IMR-90 (cell line): ENCODE measurements around the gene FGF6. TPM values are rescaled to one million over a fixed set of nuclear protein-coding genes. Genes with fewer than 3 reads are reported as not detected.

ENCODE experiments used
- ATAC-seq: fragments of 200-7000 bp; cut with Tn5 transposase; 2 replicates; pipeline ENCODE4 v1.9.1; 2020; ENCODE audit warnings: low read depth, mild to moderate bottlenecking, moderate library complexity
- BruUV-seq: library from RNA; stranded (reverse); fragments of 400-500 nt; replicated peaks from 2 replicates; lab custom pipeline; 2021; lab: Mats Ljungman, UMichigan
- CTCF ChIA-PET: fragments of 300-600 bp; formaldehyde crosslinking; extraction: SDS; loops from one replicate; lab custom pipeline; 2021; ENCODE audit warnings: antibody characterized with exemption; lab: Yijun Ruan, JAX
- POLR2A ChIA-PET: fragments of 300-600 bp; sonication (Branson Sonifier 250); formaldehyde crosslinking; loops from one replicate; lab custom pipeline; 2022; ENCODE audit warnings: antibody characterized with exemption; ENCODE audit not compliant: unreplicated experiment; lab: Charles Lee
- DNase-seq: peaks from one replicate; pipeline ENCODE4 v3.0.0; 2013
- H2AFZ ChIP-seq: replicated peaks from 2 replicates; pipeline ENCODE3; 2013; ENCODE audit warnings: low read length, mild to moderate bottlenecking; ENCODE audit not compliant: poor library complexity
- H2AK5ac ChIP-seq: 2 replicates; pipeline ENCODE4 v1.6.1; 2013; ENCODE audit warnings: low read depth, low read length, inconsistent platforms
- H2AK9ac ChIP-seq: replicated peaks from 2 replicates; pipeline ENCODE3; 2013; ENCODE audit warnings: mild to moderate bottlenecking, low read depth, low read length, moderate library complexity; ENCODE audit not compliant: poor library complexity
- H2BK120ac ChIP-seq: 2 replicates; pipeline ENCODE4 v1.6.1; 2013; ENCODE audit warnings: low read depth, low read length, inconsistent platforms
- H2BK15ac ChIP-seq: 3 replicates; pipeline ENCODE4 v1.6.1; 2013; ENCODE audit warnings: low read depth, low read length, inconsistent platforms
- H2BK20ac ChIP-seq: 2 replicates; pipeline ENCODE4 v1.6.1; 2013; ENCODE audit warnings: low read depth, mild to moderate bottlenecking, inconsistent platforms, low read length, moderate library complexity
- H2BK5ac ChIP-seq: 2 replicates; pipeline ENCODE4 v1.6.1; 2013; ENCODE audit warnings: mild to moderate bottlenecking, low read depth, low read length, inconsistent platforms; ENCODE audit not compliant: poor library complexity, severe bottlenecking
- H3K14ac ChIP-seq: replicated peaks from 2 replicates; pipeline ENCODE4 v1.6.1; 2013; ENCODE audit warnings: low read depth, low read length, inconsistent platforms
- H3K18ac ChIP-seq: 2 replicates; pipeline ENCODE4 v1.6.1; 2013; ENCODE audit warnings: low read depth, low read length, control low read depth
- H3K23ac ChIP-seq: 2 replicates; pipeline ENCODE4 v1.6.1; 2013; ENCODE audit warnings: low read depth, low read length, inconsistent platforms
- H3K27ac ChIP-seq: 2 replicates; pipeline ENCODE4 v1.5.1; 2013; ENCODE audit warnings: mild to moderate bottlenecking, control low read depth, low read length; ENCODE audit not compliant: insufficient read depth
- H3K27me3 ChIP-seq: 2 replicates; pipeline ENCODE4 v1.6.1; 2013; ENCODE audit warnings: low read length; ENCODE audit not compliant: control insufficient read depth, insufficient read depth
- H3K36me3 ChIP-seq: 2 replicates; pipeline ENCODE4 v1.6.1; 2013; ENCODE audit warnings: low read length, mixed read lengths; ENCODE audit not compliant: control insufficient read depth, insufficient read depth
- H3K4ac ChIP-seq: 2 replicates; pipeline ENCODE4 v1.6.1; 2013; ENCODE audit warnings: low read depth, low read length, inconsistent platforms
- H3K4me1 ChIP-seq: 2 replicates; pipeline ENCODE4 v1.6.1; 2013; ENCODE audit warnings: low read length, mixed read lengths; ENCODE audit not compliant: control insufficient read depth, insufficient read depth
- H3K4me2 ChIP-seq: 2 replicates; pipeline ENCODE4 v1.6.1; 2013; ENCODE audit warnings: low read depth, mild to moderate bottlenecking, control low read depth, low read length, moderate library complexity
- H3K4me3 ChIP-seq: 2 replicates; pipeline ENCODE4 v1.5.1; 2013; ENCODE audit warnings: low read depth, mild to moderate bottlenecking, control low read depth, low read length, moderate library complexity; ENCODE audit not compliant: insufficient read depth
- H3K56ac ChIP-seq: 2 replicates; pipeline ENCODE4 v1.6.1; 2013; ENCODE audit warnings: low read length, inconsistent platforms; ENCODE audit not compliant: insufficient read depth; ENCODE audit errors: extremely low read depth
- H3K79me1 ChIP-seq, 2 experiments: 2 replicates each; pipeline ENCODE4 v1.6.1; 2013; ENCODE audit warnings: low read length in 2 of 2, inconsistent platforms in 1 of 2, low read depth in 1 of 2
- H3K9ac ChIP-seq: 2 replicates; pipeline ENCODE4 v1.6.1; 2013; ENCODE audit warnings: low read depth, low read length, control low read depth
- H3K9me1 ChIP-seq: 2 replicates; pipeline ENCODE4 v1.6.1; 2013; ENCODE audit warnings: low read length, inconsistent platforms; ENCODE audit not compliant: insufficient read depth
- H3K9me3 ChIP-seq: 2 replicates; pipeline ENCODE4 v1.6.1; 2013; ENCODE audit warnings: low read length; ENCODE audit not compliant: control insufficient read depth, insufficient read depth
- H4K20me1 ChIP-seq: 2 replicates; pipeline ENCODE4 v1.6.1; 2013; ENCODE audit warnings: low read length, inconsistent platforms; ENCODE audit not compliant: insufficient read depth
- H4K5ac ChIP-seq: 2 replicates; pipeline ENCODE4 v1.6.1; 2013; ENCODE audit warnings: mild to moderate bottlenecking, low read depth, low read length, control low read depth
- H4K8ac ChIP-seq, 2 experiments: 2 replicates each; pipeline ENCODE4 v1.6.1; 2013; ENCODE audit warnings: low read depth in 2 of 2, low read length in 2 of 2, control low read depth in 1 of 2, inconsistent platforms in 1 of 2
- H4K91ac ChIP-seq: 2 replicates; pipeline ENCODE4 v1.6.1; 2013; ENCODE audit warnings: low read depth, low read length, inconsistent platforms; ENCODE audit not compliant: insufficient read depth
- BHLHE40 ChIP-seq: fragments of 150-350 bp; IDR thresholded peaks from 2 replicates; pipeline ENCODE4 v1.6.1; 2016; ENCODE audit warnings: mild to moderate bottlenecking, low read depth, low read length
- CEBPB ChIP-seq: IDR thresholded peaks from 2 replicates; pipeline ENCODE4 v1.6.1; 2012; ENCODE audit warnings: low read depth, low read length, improper control_type of control experiment
- CHD1 ChIP-seq: IDR thresholded peaks from 2 replicates; pipeline ENCODE4 v1.6.1; 2012; ENCODE audit warnings: low read depth, low read length, improper control_type of control experiment
- CTCF ChIP-seq: conservative IDR thresholded peaks from 2 replicates; pipeline ENCODE4 v1.5.1; 2012; ENCODE audit warnings: mild to moderate bottlenecking, low read depth, low read length, improper control_type of control experiment
- ELK1 ChIP-seq: fragments of 150-350 bp; IDR thresholded peaks from 2 replicates; pipeline ENCODE4 v1.6.1; 2016; ENCODE audit warnings: low read depth, mild to moderate bottlenecking, low read length, moderate library complexity, borderline replicate concordance
- FOS ChIP-seq: fragments of 150-350 bp; IDR thresholded peaks from 2 replicates; pipeline ENCODE4 v1.6.1; 2016; ENCODE audit warnings: low read depth, low read length
- MAFK ChIP-seq: IDR thresholded peaks from 2 replicates; pipeline ENCODE4 v1.6.1; 2012; ENCODE audit warnings: low read depth, low read length, improper control_type of control experiment
- MAZ ChIP-seq: IDR thresholded peaks from 2 replicates; pipeline ENCODE4 v1.6.1; 2012; ENCODE audit warnings: low read depth, mild to moderate bottlenecking, low read length, improper control_type of control experiment, moderate library complexity, borderline replicate concordance
- MXI1 ChIP-seq: IDR thresholded peaks from 2 replicates; pipeline ENCODE4 v1.6.1; 2012; ENCODE audit warnings: low read depth, mild to moderate bottlenecking, low read length, moderate library complexity, borderline replicate concordance
- NFE2L2 ChIP-seq: fragments of 150-350 bp; IDR thresholded peaks from 2 replicates; pipeline ENCODE4 v1.6.1; 2016; ENCODE audit warnings: low read depth, mild to moderate bottlenecking, low read length
- POLR2A ChIP-seq: IDR thresholded peaks from 2 replicates; pipeline ENCODE4 v1.6.1; 2012; ENCODE audit warnings: mild to moderate bottlenecking, low read depth, low read length
- RAD21 ChIP-seq: IDR thresholded peaks from 2 replicates; pipeline ENCODE4 v1.6.1; 2012; ENCODE audit warnings: low read length, improper control_type of control experiment
- RCOR1 ChIP-seq: IDR thresholded peaks from 2 replicates; pipeline ENCODE4 v1.6.1; 2012; ENCODE audit warnings: mild to moderate bottlenecking, low read length, improper control_type of control experiment; ENCODE audit not compliant: insufficient replicate concordance
- RFX5 ChIP-seq: IDR thresholded peaks from 2 replicates; pipeline ENCODE4 v1.8.0; 2012; ENCODE audit warnings: low read depth, mild to moderate bottlenecking, low read length, moderate library complexity
- SMC3 ChIP-seq: fragments of 150-350 bp; IDR thresholded peaks from 2 replicates; pipeline ENCODE4 v1.6.1; 2016; ENCODE audit warnings: low read depth, mild to moderate bottlenecking, antibody characterized with exemption, low read length, moderate library complexity
- USF2 ChIP-seq: fragments of 150-350 bp; IDR thresholded peaks from 2 replicates; pipeline ENCODE4 v1.6.1; 2017; ENCODE audit warnings: mild to moderate bottlenecking, antibody characterized with exemption, low read length, low read depth
- WGBS, 2 experiments: methylation state at CpG; one replicate each; pipeline versions ENCODE4 v1.1.5 to v1.1.7; 2013; ENCODE audit warnings: missing lambda C conversion rate in 2 of 2; ENCODE audit not compliant: insufficient read length in 1 of 2; ENCODE audit errors: extremely low coverage in 2 of 2; 5-methylcytosine and 5-hydroxymethylcytosine counted together
- dilution Hi-C: fragments of 300-500 bp; cut with HindIII; formaldehyde crosslinking; loops from one replicate; pipeline ENCODE4 v1.14.3; 2018; ENCODE audit warnings: low sequenced_read_pairs; ENCODE audit not compliant: unreplicated experiment
- in situ Hi-C: fragments of 300-500 bp; cut with MboI; formaldehyde crosslinking; loops from 3 replicates; pipeline ENCODE4 v1.14.3; 2019; ENCODE audit warnings: low sequenced_read_pairs, inconsistent platforms, mixed read lengths
- intact Hi-C: fragments of 100-400 bp; cut with micrococcal nuclease; formaldehyde crosslinking; loops from 2 replicates; pipeline ENCODE4 v1.10.0; 2022
- polyA plus RNA-seq, 3 experiments: library from polyadenylated mRNA; depleted of rRNA; stranded (reverse); fragments of >200 nt; gene quantifications; 2 replicates each; pipeline ENCODE4 v1.2.3, GENCODE V29; 2012; ENCODE audit warnings: low replicate concordance in 1 of 3
- total RNA-seq: library from RNA; depleted of rRNA; stranded (reverse); fragments of >200 nt; gene quantifications from 2 replicates; pipeline ENCODE4 v1.2.3, GENCODE V29; 2012

Gene FGF6
- total and polyA plus RNA-seq, 2 of the 4 experiments (the other 2 are of a cell fraction) = not detected

- DNase-seq (no peak), ATAC-seq (no peak)
- intact Hi-C loops = no loop called here
- Histone ChIP-seq H3K56ac (no peak overlapping the region), H3K4ac (no peak overlapping the region), H3K36me3 (no peaks in the 10 kb centered on the region), H3K23ac (no peak overlapping the region), H3K9me3 (no peaks in the 10 kb centered on the region), H3K4me2 (no peak overlapping the region), H2BK15ac (no peak overlapping the region), H2AFZ (no peak overlapping the region), H3K4me1 (no peaks in the 10 kb centered on the region), H2BK120ac (no peak overlapping the region), H3K79me1 (no peaks in the 10 kb centered on the region), H3K4me3 (no peak overlapping the region), H2BK20ac (no peak overlapping the region), H2AK5ac (no peak overlapping the region), H3K14ac (no peak overlapping the region), H3K9ac (no peak overlapping the region), H4K8ac (no peak overlapping the region), H4K20me1 (no peaks in the 10 kb centered on the region), H3K18ac (no peak overlapping the region), H2AK9ac (no peak overlapping the region), H3K9me1 (no peaks in the 10 kb centered on the region), H3K27ac (no peak overlapping the region), H4K91ac (no peak overlapping the region), H2BK5ac (no peak overlapping the region), H3K27me3 (peaks cover 11% of the 10 kb centered on the region), H4K5ac (no peak overlapping the region)
- POLR2A ChIA-PET = no interaction called here
- 80% methylated on average over 1 of the region's 5 CpGs; no CpG with 5 or more reads in 1 of the 2 experiments for WGBS, 2 experiments
- dilution Hi-C loops = no loop called here
- TF ChIP-seq RCOR1 (no peak), USF2 (no peak), NFE2L2 (no peak), CEBPB (no peak), FOS (no peak), MAFK (no peak), MXI1 (no peak), RAD21 (no peak), RFX5 (no peak), SMC3 (no peak), ELK1 (no peak), CTCF (no peak), CHD1 (no peak), BHLHE40 (no peak), POLR2A (no peak), MAZ (no peak)
- CTCF ChIA-PET = no interaction called here
- in situ Hi-C loops = no loop called here
- no TSS peak for BruUV-seq
Observed at GRCh38 chr12:4440187-4440941, 5.3 kb downstream of the FGF6 start.
